Measurements from ENCODE around the gene EML5.
A peak's percentile ranks its signal among the peaks of the same experiment; 100 is the strongest.
"Not testable (repeated sequence)": the region's sequence is repeated elsewhere in the genome, so short reads cannot be mapped to it uniquely, and the experiment has no call there.

The EML5 gene

DNA sequence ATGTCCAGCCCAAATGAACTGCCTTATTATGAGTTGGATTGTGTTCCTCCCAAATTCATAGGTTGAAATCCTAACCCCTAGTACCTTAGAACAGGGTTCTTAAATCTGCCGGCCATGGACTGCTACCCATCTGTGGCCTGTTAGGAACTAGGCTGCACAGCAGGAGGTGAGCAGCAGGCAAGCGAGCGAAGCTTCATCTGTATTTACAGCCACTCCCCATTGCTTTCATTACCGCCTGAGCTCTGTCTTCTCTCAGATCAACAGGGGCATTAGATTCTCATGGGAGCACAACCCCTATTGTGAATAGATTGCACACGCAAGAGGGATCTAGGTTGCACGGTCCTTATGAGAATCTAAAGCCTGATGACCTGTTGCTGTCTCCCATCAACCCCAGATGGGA lies 9.8 kb upstream of the EML5 start:
- DNase-seq (ENCODE audit: low read depth): no peak

DNA sequence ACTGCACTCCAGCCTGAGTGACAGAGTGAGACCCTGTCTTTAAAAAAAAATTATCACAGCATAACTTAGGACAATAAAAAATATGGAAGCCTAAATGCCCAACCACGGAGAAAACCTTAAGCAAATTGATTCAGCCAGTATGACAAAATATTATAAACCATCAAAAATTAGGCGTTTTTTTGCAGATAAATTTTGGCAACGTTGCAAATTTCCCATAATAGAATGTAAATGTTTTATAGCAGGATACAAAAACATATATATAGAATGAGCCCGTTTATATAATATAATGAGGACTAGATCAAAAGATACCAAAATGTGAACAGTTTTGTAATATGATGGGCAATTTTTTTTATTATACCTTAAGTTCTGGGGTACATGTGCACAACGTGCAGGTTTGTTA lies 6.8 kb upstream of the EML5 start:
- no peak for DNase-seq (ENCODE audit: low read depth)

DNA sequence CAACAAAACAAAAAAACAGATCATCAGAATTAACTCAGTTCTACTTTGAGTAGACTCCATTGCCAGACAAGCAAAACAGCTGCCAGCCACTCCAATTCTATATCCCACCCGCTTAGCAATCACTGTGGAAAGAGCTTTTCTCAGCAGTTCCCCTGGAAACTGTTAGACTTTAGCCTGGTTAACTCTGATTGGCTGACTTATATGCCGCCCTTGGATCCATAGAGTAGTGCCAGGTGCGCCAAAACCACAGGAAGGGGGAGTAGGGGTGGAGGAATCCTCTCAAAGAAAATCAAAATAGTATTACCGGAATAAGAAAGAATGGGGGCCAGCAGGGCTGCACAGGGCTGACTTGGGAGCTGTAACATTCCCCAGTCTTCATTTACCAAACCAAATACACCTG lies 5.4 kb upstream of the EML5 start:
- no peak for DNase-seq (ENCODE audit: low read depth)

DNA sequence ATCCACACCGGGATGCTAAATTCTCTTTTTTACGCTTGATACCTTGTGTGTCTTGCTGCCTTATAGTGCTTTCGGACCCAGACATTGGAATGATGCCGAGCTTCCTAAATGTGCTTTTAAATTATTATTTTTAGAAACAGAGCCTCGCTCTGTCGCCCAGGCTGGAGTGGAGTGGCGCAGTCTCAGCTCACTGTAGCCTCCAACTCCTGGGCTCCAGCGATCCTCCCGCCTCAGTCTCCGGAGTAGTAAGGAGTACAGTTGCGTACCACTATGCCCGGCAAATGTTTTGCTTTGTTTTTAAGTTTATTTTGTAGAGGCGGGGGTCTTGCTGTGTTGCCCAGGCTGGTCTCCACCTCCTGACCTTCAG lies 489 bp upstream of the EML5 start:
- no peak for DNase-seq (ENCODE audit: low read depth)

DNA sequence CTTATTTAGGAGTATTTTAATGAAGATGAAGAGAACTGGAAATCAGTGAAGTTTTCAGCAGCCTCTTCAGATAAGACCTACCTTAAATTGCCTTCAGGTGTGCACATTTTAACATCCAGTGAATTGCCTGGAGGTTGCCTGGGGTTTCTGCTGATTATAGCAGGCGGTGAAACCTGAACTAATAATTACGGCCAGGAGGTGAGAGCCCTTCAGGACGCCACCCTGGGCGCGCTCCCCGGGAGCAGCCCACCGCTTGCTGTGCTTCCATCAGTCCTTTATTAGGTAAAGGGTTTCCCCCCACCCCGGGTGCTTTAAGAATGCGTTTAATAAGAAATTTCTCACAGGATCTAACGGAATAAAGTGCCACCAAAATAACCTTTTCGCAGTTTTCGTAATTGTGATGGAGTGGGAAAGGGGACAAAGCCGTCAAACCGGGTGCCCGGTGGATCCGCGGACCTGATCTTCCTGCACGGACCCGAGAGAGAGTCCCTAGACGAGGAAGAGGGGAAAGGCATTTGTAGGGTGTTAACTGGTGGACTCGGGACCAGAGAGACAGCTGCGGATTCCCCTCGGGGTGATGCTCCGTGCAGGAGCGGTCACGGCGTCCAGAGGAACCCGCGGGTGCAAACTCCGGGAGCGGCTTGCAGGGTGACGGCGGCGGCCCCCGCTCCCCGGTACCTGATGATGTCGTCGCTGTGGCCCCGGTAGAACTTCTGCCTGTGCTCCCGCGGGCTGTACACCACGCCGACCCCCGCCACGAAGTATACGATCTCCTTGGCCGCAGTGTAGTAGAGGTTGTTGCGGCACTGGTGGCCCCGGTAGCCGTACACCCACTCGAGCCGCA lies 902 bp downstream of the EML5 start:
- DNase-seq (ENCODE audit: low read depth): peak; percentile 1

DNA sequence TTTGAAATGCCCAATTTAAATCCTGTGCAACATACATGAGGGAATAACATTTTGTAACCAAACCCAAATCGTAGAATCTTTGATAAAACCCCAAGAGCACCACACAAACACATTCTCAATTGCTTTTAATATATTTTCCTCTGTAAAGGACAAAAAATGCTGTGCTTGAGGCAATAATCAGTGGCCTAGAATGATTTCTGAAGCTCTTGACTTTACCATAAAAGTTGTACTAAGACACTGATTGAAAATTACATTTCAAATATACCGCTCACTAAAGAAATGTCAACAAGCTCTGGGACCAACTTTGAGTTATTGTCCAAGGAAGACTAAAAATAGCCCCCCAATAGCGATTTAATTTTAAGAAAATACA lies 1.5 kb downstream of the EML5 start:
- no peak for DNase-seq (ENCODE audit: low read depth)

DNA sequence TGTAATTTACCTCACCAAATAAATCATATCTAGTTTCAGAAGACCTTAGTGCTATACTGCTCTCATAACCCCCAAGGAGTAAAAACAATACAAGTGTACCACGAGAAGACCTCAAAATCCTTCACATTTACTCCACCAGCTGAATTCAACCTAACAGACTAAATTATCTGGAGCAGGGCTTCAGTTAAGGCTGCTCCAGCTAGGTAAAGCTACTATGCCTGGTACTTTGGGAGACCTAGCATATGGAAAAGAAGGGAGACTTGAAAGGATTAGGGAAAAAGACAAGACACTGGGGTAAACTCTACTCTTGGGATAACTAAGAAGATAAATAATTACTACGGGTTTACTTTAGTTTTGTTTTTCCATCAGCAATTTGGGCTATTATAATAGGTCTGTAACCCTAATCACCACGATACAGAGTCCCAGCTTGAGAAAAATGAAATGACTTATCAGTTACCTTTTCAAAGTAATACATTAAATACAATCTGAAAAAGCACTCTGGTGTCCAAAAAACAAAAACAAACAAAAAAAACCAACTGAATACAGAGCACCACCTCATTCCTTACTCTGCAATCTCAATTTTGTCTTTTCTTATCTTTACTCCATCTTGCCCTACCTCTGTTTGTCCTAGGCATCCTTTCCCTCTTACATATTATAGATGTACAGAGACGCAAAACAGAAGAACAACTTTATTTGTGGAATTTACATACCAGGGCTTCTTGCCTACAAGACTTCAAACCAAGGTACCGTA lies 2.1 kb downstream of the EML5 start:
- DNase-seq (ENCODE audit: low read depth): no peak

DNA sequence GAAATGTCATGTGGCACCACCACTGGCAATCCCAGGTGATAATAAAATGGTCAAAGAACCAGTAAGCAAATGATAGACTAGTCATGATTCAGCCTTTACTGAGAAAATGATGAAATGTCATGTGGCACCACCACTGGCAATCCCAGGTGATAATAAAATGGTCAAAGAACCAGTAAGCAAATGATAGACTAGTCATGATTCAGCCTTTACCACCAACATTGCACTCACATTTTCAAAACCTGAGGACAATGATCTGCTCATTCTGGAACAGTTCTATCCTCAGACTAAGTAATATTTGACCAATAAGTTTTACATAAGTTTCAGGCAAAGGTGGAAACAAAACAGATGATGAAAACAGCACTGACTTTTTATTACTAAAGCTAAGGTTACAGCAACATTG lies 3.2 kb downstream of the EML5 start:
- not testable (repeated sequence) for DNase-seq (ENCODE audit: low read depth)

DNA sequence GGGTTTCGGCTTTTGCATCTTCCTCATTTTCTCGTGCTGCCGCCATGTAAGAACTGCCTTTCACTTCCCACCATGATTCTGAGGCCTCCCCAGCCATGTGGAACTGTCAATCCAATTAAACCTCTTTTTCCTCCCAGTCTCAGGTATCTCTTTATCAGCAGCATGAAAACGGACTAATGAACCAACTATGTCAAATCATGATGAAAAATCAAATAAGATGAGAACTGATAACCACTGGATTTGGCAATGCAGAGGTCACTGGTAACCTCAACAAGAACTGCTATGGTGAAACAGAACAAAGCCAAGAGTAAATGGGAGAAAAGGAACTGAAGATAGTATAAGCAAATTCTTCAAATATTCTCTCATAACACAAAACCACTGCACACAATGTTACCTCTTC lies 6.0 kb downstream of the EML5 start:
- DNase-seq (ENCODE audit: low read depth): no peak

DNA sequence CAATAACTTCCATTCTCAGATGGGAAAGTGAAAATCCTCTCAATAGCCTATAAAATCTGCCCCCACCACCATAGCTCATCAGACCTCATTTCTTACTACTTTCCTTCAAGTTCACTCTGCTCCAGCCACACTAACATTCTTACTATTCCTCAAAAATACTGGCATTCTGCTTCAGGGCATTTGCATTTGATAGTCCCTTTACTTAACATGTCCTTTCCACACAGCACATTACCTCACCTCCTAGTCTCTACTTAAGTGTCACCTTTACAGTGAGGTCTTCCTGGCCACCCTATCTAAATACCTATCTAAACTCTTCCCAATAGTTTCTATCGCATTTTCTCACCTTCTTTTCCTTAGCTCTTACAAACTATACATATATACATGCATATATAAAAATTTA lies 6.8 kb downstream of the EML5 start:
- no peak for DNase-seq (ENCODE audit: low read depth)

DNA sequence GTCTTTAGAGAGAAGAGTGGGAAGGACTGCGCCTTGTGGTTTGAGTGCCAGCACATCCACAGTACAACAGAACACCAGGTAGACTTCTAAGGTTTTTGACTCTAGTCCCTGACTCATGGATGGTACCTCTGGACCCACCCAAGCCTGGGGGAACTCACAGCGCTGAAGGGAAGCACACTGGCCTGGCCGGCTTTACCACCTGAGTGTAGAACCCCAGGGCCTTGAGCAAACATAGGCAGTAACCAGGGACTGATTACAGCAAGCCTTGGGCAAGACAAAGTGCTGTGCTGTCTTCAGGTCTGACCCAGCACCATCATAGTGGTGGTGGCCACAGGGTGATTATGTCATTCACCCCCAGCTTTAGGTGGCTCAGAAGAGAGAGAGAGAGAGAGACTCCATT lies 17.2 kb downstream of the EML5 start:
- DNase-seq (ENCODE audit: low read depth): no peak

DNA sequence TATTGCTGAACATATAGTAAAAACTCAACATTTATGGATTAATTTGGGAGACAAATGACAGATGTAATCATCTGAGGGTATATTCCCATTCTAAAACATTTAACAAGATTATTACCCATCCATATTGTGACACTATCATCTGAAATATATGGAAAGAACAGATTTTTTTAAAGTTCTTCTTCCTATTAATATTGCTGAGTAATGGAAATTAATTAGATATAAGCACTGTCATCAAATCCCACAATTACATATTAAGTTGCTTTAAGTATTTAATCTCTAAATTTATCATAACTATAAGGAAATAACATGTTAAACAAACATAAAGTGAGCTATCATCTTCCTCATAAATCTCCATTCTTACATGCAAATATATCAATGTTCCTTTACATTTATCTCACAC lies 22.0 kb downstream of the EML5 start:
- DNase-seq (ENCODE audit: low read depth): no peak

DNA sequence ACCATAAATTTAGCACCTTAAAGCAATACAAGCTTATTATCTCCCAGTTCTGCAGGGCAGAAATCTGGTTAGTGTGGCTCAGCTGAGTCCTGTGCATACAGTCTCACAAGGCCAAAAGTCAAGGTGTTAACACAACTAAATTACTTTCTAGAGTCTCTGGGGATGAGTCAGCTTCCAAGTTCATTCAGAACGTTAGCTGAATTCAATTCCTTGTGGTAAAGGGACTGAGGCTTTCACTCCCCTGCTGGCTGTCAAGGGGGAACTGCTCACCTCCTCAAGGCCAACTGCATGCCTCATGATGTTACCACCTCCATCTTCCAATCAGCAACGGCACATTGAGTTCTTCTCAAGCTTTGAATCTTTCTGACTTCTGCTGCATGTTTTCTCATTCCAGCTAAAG lies 27.6 kb downstream of the EML5 start:
- no peak for DNase-seq (ENCODE audit: low read depth)

DNA sequence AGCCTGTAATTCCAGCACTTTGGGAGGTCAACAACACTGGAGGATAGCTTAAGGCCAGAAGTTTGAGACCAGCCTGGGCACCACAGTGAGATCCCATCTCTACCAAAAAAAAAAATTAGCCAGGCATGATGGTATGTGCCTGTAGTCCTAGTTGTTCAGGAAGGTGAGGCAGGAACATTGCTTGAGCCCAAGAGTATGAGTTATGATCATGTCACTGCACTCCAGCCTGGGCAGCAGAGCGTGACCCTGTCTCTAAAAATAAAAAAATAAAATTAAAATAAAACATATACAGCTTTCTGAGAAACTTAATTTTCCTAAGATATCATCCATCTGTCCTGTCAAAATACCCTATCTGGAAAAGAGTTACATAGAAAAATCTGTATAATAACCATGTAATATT lies 38.9 kb downstream of the EML5 start:
- DNase-seq (ENCODE audit: low read depth): no peak

DNA sequence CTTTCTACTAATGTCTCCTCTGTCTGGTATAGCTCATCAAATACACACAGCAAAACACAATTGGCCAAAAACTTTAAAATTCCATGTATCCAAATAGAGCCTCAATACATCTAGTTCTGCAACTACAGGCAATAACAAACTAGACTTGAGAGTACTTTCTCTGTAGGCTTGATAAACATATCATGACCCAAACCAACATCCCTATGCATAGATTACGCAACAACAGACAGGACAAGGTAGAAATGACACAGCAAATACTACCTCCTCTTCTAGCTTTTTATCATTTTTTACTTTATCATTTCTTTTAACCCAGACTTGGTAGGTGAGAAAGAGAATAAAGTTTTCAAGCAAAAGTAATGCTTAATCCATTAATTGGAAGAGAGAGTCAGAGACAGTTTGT lies 41.8 kb downstream of the EML5 start:
- no peak for DNase-seq (ENCODE audit: low read depth)

DNA sequence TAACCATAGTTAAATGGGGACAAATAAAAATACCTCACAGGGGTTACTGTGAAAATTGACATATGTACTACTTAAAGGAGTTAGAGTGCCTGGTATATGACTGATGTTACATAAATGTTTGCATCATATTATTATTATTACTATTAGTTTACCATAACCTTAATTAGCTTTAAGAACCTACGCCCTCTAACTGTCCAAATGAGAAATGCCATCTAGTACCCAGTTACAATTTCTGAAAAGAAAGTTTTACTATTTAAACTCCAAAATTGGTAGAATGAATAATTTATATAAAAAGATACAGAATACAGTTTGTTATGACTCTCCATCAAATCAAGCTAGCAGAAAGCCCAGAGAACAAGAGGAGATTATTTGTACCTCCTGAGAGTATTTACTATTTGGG lies 42.3 kb downstream of the EML5 start:
- DNase-seq (ENCODE audit: low read depth): no peak

DNA sequence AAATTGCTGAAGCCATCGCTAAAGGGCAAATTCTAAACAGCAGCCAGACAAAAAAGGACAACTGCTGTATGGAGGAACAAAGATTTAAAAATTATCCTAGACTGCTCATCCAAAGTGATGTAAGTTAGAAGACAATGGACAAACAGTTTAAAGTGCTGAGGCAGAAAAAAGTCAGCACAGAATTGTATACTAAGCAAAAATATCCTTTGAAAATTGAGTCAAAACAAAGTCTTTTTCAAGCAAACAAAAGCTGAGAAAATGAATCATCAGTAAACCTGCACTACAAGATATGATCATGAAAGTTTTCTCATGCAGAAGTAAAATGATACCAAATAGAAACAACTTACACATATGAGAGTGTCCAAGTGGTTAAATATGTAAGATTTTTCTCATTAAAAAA lies 43.6 kb downstream of the EML5 start:
- DNase-seq (ENCODE audit: low read depth): no peak

DNA sequence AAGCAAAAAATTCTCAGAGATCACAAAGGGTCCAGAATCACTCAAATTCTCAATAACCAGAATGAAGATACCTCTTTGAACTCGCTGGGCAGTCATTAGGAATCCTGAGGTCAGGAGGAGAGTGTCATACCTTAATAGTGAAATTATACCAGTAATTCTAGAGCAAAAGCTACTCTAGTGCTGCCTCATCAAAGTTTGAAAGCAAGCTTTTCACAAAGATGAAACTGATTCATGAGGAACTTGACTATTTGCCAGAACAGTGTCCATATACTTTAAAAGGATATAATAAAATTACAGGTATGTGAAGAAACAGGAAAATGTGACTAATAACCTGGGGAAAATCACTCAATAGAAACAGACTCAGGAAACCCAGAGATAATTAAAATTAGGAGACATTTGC lies 44.5 kb downstream of the EML5 start:
- DNase-seq (ENCODE audit: low read depth): no peak

DNA sequence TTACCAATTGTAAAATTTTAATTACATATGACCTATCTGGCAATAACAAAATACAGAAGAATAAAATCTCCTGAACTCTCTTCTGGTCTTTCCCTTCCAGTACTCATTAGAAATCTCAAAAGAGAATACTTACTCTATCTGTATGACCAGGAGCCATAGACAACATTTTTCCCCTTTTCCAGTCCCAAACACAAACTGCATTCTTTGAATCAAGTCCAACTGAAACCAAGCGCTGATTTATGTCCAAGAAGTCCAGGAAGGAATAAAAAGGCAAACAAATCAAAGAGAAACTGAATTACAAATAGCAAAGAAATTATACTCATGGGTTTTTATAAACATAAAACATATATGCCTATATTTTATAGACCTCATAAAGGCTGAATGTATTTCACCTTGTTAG lies 46.7 kb downstream of the EML5 start:
- DNase-seq (ENCODE audit: low read depth): no peak

DNA sequence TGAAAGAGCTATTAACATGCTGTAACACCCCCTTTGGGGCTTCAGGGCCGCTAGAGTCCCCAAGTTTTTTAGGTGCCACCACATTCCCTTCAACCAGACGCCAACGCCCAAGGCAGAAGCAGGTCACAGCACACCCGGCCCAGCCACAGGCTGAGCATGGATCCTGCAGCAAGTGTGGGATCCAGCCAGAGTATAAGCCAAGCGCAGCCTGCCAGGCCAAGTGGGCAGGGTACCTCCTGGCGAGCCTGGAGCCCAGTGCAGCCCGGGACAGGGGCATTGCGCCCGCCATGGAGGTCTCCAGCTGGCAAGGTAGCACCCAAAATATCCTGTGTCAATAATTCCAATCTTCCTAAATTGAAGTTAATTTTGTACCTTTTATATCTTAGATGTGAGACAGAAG lies 55.5 kb downstream of the EML5 start:
- no peak for DNase-seq (ENCODE audit: low read depth)

DNA sequence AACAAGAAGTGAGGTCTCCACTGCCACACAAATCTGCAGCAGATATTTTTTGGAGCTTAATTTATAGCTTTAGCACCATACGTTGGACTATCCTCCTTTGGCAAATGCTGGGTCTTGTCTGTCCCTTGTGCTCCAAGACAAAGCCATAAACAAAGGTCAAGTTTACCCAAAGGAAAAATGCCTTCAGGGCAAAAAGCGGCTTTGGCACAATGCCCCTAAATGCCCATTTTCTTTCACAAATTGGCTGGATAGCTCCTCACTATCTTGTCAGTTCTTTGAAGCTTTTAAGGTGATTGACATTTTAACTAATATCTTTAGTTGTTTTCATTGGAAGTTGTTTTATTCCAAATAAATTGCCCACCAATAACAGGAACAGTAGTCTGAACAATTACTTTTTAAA lies 59.6 kb downstream of the EML5 start:
- DNase-seq (ENCODE audit: low read depth): no peak

DNA sequence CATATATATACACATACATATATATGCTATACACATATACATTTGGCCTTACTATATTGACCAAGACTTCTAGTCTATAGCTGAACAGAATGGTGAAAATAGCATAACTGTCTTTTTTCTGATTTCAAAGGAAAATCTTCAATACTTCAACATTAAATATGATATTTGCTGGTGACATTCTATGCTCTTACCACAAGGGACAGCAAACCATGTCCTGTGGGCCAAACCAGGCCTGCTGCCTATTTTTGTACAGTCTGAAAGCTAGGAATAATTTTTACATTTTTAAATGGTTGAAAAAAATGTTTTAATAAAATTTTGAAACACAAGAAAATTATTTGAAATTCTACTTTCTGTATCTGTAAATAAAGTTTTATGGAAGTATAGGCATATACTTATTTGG lies 63.6 kb downstream of the EML5 start:
- no peak for DNase-seq (ENCODE audit: low read depth)

DNA sequence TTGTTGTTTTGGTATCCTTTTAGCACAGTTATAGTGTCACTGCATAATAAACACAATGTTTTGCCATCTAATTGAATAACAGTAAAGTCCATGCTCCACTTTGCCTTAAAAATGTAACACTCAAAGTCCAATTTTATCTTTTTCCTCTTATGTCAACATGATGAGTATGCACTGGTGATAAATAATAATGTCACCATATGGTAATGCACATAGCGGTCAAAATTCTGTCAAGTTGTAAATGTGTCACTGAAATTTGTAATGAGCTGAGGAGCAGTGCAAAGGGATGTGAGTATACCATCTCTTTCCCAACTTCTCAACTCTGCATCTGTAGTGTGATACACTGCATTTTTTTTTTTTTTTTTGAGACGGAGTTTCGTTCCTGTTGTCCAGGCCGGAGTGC lies 65.7 kb downstream of the EML5 start:
- DNase-seq (ENCODE audit: low read depth): no peak

DNA sequence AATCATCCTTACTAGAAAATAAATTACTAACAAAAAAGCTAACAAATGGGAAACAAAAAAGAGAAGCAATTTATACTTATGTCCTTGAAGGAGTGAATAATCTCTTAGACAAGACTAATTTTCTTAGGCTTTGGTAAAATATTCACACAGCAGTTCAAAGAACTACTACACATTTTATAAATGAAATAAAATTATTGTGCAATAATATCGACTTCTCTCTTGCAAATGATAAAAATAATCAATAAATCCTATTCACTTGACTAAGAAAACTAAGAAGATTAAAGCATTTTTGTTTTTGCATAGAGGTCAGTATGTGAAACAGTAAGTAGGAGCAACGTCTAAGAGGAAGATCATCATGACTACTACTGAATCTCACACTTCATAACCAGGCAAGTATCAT lies 82.0 kb downstream of the EML5 start:
- no peak for DNase-seq (ENCODE audit: low read depth)
